Suprapubic skin (tissue), 4 donors: ENCODE results near the gene B3GNT5. TPM values are rescaled to one million over a fixed set of nuclear protein-coding genes. Genes with fewer than 3 reads are reported as not detected.

Experiments
- DNase-seq, 2 donors: peaks; one replicate each; pipeline ENCODE4 v3.0.0-alpha.2; 2019; ENCODE audit warnings: low spot score in 2 of 2
- H3K27ac ChIP-seq: fragments of 200-600 bp; sonication (generic); one replicate; pipeline ENCODE4 v1.5.1; 2019
- H3K27me3 ChIP-seq: fragments of 200-600 bp; sonication (generic); one replicate; pipeline ENCODE4 v1.5.1; 2019
- H3K36me3 ChIP-seq: fragments of 200-600 bp; sonication (generic); one replicate; pipeline ENCODE4 v1.5.1; 2019
- H3K4me1 ChIP-seq: fragments of 200-600 bp; sonication (generic); one replicate; pipeline ENCODE4 v1.5.1; 2019
- H3K4me3 ChIP-seq: fragments of 200-600 bp; sonication (generic); one replicate; pipeline ENCODE4 v1.5.1; 2019; ENCODE audit warnings: mild to moderate bottlenecking
- H3K9me3 ChIP-seq: fragments of 200-600 bp; sonication (generic); one replicate; pipeline ENCODE4 v1.5.1; 2019
- EP300 ChIP-seq: sonication (generic); formaldehyde crosslinking; IDR thresholded peaks from one replicate; pipeline ENCODE4 v1.6.1; 2017; ENCODE audit warnings: antibody characterized with exemption
- POLR2A ChIP-seq, 2 donors: fragments of 450-650 bp; IDR thresholded peaks; one replicate each; pipeline ENCODE4 v1.6.1; 2017; ENCODE audit warnings: antibody characterized with exemption in 2 of 2, mild to moderate bottlenecking in 2 of 2, moderate library complexity in 2 of 2
- POLR2AphosphoS5 ChIP-seq, 3 donors: sonication (generic); formaldehyde crosslinking; IDR thresholded peaks; one replicate each; pipeline ENCODE4 v1.6.1; 2017; ENCODE audit warnings: antibody characterized with exemption in 3 of 3
- WGBS: methylation state at CpG from one replicate; pipeline ENCODE4 v1.1.5; 2018; 5-methylcytosine and 5-hydroxymethylcytosine counted together
- total RNA-seq, 4 donors: library from RNA; depleted of rRNA; stranded (reverse); fragments of >200 nt; gene quantifications; one replicate each; pipeline ENCODE4 v1.1.0, GENCODE V29; 2016
- TF ChIP-seq, protein P1 (sequence below), 2 donors: fragments of 200-600 bp in 1 of 2; fragments of 450-650 bp in 1 of 2; sonication (generic) in 1 of 2; IDR thresholded peaks; one replicate each; pipeline ENCODE4 v1.5.1; 2016 to 2019; ENCODE audit warnings: antibody characterized with exemption in 2 of 2, mild to moderate bottlenecking in 1 of 2, moderate library complexity in 1 of 2

B3GNT5 gene
- total RNA-seq, 4 donors from 2014 or later = 14.6 to 30.8 (median 27.5) TPM

GRCh38 chr3:183210862-183211341, 42.2 kb upstream of the B3GNT5 start:
- Histone ChIP-seq H3K27me3 (no peaks in the 10 kb centered on the region), H3K27ac (peak overlapping the region; percentile 69), H3K4me1 (peaks cover 14% of the 10 kb centered on the region), H3K9me3 (no peaks in the 10 kb centered on the region), H3K4me3 (no peak overlapping the region), H3K36me3 (no peaks in the 10 kb centered on the region)
- TF ChIP-seq POLR2A (IDR thresholded peaks at IDR 0.05) (no peak), POLR2AphosphoS5 (IDR thresholded peaks at IDR 0.05) (no peak)
- 60% methylated on average over 9 of the region's 9 CpGs for WGBS
- DNase-seq = no peak

- H3K27me3 ChIP-seq = no peaks in the 10 kb centered on the region
- peak in 1 of 3 donors; percentile 65 for TF ChIP-seq POLR2AphosphoS5 (IDR thresholded peaks at IDR 0.05)
- TF ChIP-seq, protein P1, sequence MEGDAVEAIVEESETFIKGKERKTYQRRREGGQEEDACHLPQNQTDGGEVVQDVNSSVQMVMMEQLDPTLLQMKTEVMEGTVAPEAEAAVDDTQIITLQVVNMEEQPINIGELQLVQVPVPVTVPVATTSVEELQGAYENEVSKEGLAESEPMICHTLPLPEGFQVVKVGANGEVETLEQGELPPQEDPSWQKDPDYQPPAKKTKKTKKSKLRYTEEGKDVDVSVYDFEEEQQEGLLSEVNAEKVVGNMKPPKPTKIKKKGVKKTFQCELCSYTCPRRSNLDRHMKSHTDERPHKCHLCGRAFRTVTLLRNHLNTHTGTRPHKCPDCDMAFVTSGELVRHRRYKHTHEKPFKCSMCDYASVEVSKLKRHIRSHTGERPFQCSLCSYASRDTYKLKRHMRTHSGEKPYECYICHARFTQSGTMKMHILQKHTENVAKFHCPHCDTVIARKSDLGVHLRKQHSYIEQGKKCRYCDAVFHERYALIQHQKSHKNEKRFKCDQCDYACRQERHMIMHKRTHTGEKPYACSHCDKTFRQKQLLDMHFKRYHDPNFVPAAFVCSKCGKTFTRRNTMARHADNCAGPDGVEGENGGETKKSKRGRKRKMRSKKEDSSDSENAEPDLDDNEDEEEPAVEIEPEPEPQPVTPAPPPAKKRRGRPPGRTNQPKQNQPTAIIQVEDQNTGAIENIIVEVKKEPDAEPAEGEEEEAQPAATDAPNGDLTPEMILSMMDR (IDR thresholded peaks at IDR 0.05) = no peak
- no peaks in the 10 kb centered on the region for H3K36me3 ChIP-seq
- DNase-seq = peak in 1 of 2 donors; percentile 74
- 91% methylated on average over 13 of the region's 13 CpGs for WGBS
- peak overlapping the region; percentile 69 for H3K27ac ChIP-seq
- peaks cover 14% of the 10 kb centered on the region for H3K4me1 ChIP-seq
- no peaks in the 10 kb centered on the region for H3K9me3 ChIP-seq
- no peak overlapping the region for H3K4me3 ChIP-seq
These were observed 41.7 kb upstream of the B3GNT5 start for GRCh38 chr3:183211352-183211751.

DNA sequence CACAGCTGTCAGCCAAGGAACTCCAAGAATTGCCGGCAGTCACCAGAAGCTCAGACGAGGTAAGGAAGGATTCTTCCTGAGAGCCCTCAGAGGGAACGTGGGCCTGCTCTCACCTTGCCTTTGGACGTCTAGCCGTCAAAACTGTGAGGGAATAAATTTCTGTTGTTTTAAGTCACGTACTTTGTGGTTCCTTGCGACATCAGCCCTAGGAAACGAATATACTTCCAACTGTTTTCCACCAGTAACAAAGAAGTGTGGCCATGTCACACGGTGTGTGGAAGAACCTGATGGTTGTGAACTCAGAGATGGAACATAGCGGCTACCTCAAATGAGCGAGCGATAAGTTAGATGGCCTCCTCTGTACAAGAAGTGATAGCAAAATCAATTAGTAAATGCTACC, 41.0 kb upstream of the B3GNT5 start:
- 81% methylated on average over 12 of the region's 12 CpGs for WGBS
- Histone ChIP-seq H3K4me1 (peaks cover 14% of the 10 kb centered on the region), H3K36me3 (no peaks in the 10 kb centered on the region), H3K4me3 (no peak overlapping the region), H3K27me3 (no peaks in the 10 kb centered on the region), H3K9me3 (no peaks in the 10 kb centered on the region), H3K27ac (peak overlapping the region; percentile 69)
- TF ChIP-seq POLR2A (IDR thresholded peaks at IDR 0.05) (no peak), POLR2AphosphoS5 (IDR thresholded peaks at IDR 0.05) (no peak), EP300 (no peak)
- TF ChIP-seq, protein P1 (IDR thresholded peaks at IDR 0.05) = no peak
- DNase-seq = no peak

DNA sequence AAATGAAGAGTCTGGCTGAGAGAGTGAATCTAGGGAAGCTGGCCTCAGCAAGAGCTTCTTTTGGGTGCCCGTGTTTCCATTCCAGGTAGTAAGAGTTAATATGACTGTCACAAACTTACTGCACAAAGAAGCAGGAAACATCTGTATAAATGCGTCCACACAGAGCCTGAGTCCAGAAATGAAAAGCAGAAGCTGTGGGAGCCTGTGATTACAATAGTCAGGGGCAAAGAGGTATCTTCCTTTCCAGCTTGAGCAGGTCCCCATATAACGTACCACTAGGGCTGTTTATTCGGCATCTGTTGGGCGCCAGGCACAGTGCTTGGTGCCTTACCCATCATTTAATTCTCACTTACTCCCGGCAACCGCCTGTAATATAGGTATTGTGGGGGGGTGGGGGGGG, 40.5 kb upstream of the B3GNT5 start:
- no peak overlapping the region for H3K4me3 ChIP-seq
- no peak for DNase-seq
- WGBS = 62% methylated on average over 7 of the region's 7 CpGs
- no peaks in the 10 kb centered on the region for H3K27me3 ChIP-seq
- no peak for TF ChIP-seq EP300
- TF ChIP-seq, protein P1 (IDR thresholded peaks at IDR 0.05) = no peak
- TF ChIP-seq POLR2A (IDR thresholded peaks at IDR 0.05) = no peak
- TF ChIP-seq POLR2AphosphoS5 (IDR thresholded peaks at IDR 0.05) = no peak
- H3K4me1 ChIP-seq = peaks cover 14% of the 10 kb centered on the region
- no peaks in the 10 kb centered on the region for H3K9me3 ChIP-seq
- H3K36me3 ChIP-seq = no peaks in the 10 kb centered on the region
- H3K27ac ChIP-seq = no peak overlapping the region

DNA sequence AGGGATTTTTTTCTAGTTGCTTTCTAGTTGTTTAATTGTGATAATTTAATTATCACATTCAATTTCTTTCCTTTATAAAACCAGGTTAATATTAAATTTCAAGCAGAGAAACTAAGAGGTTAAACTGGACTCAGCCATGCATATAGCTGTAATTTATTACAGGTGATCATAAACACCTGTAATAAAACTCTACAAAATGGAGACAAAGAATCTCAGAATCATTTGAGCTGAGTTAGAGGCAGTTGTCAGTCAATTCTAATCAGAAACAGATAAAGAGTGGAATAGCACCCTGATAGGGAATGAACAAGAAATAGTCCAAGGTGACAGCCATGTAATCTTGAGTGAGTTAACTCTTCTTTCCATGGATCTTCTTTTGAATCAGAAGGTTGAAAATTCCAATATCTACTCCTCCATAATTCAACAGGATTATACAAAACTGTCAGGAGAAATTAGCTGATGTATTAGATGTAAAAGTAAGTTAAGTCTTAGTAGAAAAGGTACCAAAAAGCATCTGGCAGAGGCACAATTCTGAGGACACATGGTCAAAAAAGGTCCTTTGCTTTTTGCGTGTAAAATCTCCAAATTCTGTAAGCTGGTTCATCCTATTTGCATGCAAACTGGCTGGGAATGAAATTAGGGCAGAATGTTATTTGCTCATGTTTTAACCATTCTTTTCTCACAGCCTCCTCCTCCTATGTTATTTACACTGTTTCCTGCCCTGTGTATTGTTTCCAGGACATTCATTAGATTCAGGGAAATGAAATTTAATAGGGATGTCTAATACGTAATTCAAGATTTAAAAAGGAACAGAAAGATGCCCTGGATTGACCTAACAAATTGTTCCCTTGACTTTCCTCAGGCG, 39.4 kb upstream of the B3GNT5 start:
- 69% methylated on average over 3 of the region's 3 CpGs for WGBS

More for the DNA sequence above, 39.4 kb upstream of the B3GNT5 start:
- Histone ChIP-seq H3K9me3 (no peaks in the 10 kb centered on the region), H3K4me1 (peaks cover 14% of the 10 kb centered on the region), H3K27ac (no peak overlapping the region), H3K4me3 (no peak overlapping the region), H3K36me3 (no peaks in the 10 kb centered on the region), H3K27me3 (no peaks in the 10 kb centered on the region)
- no peak for DNase-seq
- no peak for TF ChIP-seq POLR2A (IDR thresholded peaks at IDR 0.05)
- TF ChIP-seq POLR2AphosphoS5 (IDR thresholded peaks at IDR 0.05) = no peak
- TF ChIP-seq, protein P1 (IDR thresholded peaks at IDR 0.05) = no peak
- no peak for TF ChIP-seq EP300
